PFSK-1 (cell line): Measurements from ENCODE around the gene ZNF644.

Experiments
- POLR2AphosphoS5 ChIP-seq: IDR thresholded peaks from 2 replicates; pipeline ENCODE4 v1.6.1; 2012; ENCODE audit warnings: low read depth, mild to moderate bottlenecking, control low read depth, low read length, moderate library complexity
- SIN3A ChIP-seq: IDR thresholded peaks from 2 replicates; pipeline ENCODE4 v1.6.1; 2012; ENCODE audit warnings: mild to moderate bottlenecking, low read length, moderate library complexity, borderline replicate concordance; ENCODE audit not compliant: insufficient read depth
- TAF1 ChIP-seq: IDR thresholded peaks from 2 replicates; pipeline ENCODE4 v1.6.1; 2012; ENCODE audit warnings: low read length, control low read depth, borderline replicate concordance; ENCODE audit not compliant: insufficient read depth
- TF ChIP-seq, protein P1 (sequence below), 2 experiments: IDR thresholded peaks; 2 replicates each; pipeline versions ENCODE4 v1.6.1 to v1.8.0; 2011 to 2012; ENCODE audit warnings: low read depth in 2 of 2, low read length in 2 of 2, control low read depth in 1 of 2, inconsistent platforms in 1 of 2, mild to moderate bottlenecking in 1 of 2, moderate library complexity in 1 of 2; ENCODE audit not compliant: insufficient read depth in 1 of 2

DNA sequence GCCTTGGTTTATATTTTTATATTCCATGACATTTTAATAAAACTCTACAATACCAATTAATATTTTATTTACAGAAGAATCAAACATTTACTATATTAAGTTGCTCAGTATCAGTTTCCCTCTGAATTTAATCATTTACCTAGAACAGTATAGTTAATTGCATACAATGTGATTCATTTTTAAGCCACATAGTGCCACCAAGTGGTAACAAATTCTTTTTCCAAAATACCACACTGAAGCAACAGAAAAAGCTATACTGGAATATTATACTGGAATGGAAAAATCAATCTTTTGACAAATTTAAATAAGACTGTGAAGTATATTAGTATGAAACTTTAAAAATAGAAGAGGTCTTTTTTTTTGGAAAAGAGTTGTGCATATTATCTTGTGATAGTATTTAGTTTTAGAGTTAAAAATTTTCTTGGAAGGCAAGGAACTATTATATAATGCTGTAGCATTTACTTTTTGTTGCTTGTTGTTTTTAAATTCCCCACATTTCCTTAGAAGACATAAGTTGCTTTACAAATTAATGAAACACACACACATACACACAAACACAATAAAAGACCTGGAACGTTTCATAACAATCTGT, 57.3 kb downstream of the ZNF644 start:
- TF ChIP-seq TAF1 (no peak), SIN3A (no peak), POLR2AphosphoS5 (no peak)
- TF ChIP-seq, protein P1, sequence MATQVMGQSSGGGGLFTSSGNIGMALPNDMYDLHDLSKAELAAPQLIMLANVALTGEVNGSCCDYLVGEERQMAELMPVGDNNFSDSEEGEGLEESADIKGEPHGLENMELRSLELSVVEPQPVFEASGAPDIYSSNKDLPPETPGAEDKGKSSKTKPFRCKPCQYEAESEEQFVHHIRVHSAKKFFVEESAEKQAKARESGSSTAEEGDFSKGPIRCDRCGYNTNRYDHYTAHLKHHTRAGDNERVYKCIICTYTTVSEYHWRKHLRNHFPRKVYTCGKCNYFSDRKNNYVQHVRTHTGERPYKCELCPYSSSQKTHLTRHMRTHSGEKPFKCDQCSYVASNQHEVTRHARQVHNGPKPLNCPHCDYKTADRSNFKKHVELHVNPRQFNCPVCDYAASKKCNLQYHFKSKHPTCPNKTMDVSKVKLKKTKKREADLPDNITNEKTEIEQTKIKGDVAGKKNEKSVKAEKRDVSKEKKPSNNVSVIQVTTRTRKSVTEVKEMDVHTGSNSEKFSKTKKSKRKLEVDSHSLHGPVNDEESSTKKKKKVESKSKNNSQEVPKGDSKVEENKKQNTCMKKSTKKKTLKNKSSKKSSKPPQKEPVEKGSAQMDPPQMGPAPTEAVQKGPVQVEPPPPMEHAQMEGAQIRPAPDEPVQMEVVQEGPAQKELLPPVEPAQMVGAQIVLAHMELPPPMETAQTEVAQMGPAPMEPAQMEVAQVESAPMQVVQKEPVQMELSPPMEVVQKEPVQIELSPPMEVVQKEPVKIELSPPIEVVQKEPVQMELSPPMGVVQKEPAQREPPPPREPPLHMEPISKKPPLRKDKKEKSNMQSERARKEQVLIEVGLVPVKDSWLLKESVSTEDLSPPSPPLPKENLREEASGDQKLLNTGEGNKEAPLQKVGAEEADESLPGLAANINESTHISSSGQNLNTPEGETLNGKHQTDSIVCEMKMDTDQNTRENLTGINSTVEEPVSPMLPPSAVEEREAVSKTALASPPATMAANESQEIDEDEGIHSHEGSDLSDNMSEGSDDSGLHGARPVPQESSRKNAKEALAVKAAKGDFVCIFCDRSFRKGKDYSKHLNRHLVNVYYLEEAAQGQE (IDR thresholded peaks at IDR 0.05; ENCODE audit: insufficient read depth in 1 of 2, low read depth in 2 of 2, low read length in 2 of 2), result no peak
